ENCODE measurements around the gene BTG2.
"Not testable (repeated sequence)": the region's sequence is repeated elsewhere in the genome, so short reads cannot be mapped to it uniquely, and the experiment has no call there.

Gene BTG2

DNA sequence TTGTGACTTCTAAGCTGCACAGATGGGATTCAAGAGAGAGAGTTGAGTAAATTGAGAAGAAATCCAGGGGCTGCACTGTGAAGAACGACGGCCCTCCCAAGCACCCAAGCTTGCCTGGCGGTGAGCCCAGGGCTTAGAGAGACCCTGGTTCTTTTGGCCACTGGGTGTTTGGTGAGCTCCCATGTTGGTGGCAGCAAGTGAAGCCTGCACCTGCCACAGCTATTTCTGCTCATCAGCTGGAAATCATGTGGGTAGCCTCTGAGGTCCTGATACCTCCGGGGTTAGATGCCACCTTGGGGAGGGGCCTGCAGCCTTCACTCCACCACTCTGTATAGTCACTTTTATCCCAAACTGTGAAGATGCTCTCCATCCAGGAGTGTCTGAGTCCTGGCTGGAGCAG is 6.2 kb upstream of the BTG2 start:
- TF ChIP-seq, protein P1, sequence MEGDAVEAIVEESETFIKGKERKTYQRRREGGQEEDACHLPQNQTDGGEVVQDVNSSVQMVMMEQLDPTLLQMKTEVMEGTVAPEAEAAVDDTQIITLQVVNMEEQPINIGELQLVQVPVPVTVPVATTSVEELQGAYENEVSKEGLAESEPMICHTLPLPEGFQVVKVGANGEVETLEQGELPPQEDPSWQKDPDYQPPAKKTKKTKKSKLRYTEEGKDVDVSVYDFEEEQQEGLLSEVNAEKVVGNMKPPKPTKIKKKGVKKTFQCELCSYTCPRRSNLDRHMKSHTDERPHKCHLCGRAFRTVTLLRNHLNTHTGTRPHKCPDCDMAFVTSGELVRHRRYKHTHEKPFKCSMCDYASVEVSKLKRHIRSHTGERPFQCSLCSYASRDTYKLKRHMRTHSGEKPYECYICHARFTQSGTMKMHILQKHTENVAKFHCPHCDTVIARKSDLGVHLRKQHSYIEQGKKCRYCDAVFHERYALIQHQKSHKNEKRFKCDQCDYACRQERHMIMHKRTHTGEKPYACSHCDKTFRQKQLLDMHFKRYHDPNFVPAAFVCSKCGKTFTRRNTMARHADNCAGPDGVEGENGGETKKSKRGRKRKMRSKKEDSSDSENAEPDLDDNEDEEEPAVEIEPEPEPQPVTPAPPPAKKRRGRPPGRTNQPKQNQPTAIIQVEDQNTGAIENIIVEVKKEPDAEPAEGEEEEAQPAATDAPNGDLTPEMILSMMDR (IDR thresholded peaks at IDR 0.05; ENCODE audit: low read depth, low read length): no peak
- no peak for DNase-seq (ENCODE audit: extremely low read depth, low read depth)

DNA sequence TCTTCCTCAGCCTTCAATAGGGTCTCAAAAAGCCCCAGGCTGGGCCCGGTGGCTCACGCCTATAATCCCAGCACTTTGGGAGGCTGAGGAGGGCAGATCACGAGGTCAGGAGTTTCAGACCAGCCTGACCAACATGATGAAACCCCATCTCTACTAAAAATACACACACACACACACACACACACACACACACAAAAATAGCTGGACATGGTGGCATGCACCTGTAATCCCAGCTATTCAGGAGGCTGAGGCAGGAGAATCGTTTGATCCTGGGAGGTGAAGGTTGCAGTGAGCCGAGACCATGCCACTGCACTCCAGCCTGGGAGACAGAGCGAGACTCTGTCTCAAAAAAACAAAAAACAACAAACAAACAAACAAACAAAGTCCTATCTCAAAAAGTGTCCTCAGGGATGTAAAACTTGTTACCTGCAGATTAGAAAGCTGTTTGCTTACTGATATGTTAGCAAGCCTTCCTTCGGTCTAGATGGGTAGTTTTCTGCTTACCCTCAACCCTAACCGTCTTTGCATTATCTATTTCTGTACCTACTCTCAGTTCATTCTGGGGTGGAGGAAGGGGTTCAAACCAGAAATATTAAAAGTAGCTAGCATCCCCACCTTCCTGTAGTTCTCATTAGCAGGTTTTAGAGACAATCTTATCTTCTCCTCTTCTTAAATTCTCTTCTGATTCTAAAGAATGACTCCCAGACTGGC is 5.4 kb upstream of the BTG2 start:
- DNase-seq (ENCODE audit: extremely low read depth, low read depth): not testable (repeated sequence)

DNA sequence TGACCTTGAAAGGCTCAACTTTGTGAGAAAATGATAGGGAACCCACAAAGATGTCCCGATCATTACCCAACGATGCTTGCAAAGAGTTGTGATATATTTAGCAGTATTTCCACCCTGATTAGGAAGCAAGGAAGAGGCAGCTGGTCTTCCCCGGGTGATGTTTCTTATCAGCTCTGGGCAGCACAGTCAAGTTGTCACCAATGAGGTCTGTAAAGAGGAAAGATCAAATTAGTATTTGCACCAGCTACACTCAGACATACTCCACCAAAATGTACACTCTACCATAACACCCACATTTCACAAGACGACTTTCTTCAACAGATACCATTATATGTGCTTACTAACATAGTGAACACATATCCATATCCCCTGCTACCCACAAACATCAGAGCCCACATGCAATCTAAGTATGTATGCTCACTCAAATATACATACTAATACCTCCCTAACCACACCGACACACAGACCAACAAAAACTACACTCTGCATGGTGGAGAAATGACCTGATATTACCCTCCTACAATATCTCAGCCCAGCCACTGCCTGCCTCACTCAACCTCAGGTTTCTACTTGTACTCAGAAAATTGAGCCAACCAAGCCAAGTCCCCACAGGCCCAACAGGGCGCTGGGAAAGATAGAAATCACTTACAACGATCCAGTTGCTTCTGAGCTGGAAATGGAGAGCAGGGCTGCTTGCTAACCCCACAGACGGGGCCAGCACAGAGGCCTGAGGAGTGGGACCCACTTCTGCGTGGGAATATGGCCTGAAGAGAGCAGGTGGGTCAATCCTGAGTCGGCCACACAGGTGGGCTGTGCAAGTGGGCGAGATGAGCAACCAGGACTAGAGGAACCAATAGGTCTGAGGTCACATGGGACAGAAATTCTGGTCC is 4.6 kb upstream of the BTG2 start:
- TF ChIP-seq, protein P1 (IDR thresholded peaks at IDR 0.05; ENCODE audit: low read depth, low read length): no peak
- no peak for DNase-seq (ENCODE audit: extremely low read depth, low read depth)

DNA sequence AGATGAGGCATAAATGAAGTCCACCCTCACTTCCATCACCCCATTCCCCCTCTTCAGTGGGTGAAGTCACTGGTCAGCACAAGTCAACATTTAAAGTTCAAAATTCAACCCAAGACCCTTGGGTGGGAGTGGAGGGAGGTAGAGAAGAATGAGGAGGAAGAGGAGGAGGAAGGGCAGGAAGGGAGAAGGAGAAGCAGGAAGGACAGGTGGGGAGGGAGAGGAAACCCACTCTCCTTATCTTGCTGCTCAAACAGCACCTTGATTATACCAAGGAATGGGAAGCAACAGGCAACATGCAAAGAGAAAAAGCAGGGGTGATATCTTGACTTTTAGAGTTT is 4.0 kb upstream of the BTG2 start:
- TF ChIP-seq, protein P1 (IDR thresholded peaks at IDR 0.05; ENCODE audit: low read depth, low read length): no peak

DNA sequence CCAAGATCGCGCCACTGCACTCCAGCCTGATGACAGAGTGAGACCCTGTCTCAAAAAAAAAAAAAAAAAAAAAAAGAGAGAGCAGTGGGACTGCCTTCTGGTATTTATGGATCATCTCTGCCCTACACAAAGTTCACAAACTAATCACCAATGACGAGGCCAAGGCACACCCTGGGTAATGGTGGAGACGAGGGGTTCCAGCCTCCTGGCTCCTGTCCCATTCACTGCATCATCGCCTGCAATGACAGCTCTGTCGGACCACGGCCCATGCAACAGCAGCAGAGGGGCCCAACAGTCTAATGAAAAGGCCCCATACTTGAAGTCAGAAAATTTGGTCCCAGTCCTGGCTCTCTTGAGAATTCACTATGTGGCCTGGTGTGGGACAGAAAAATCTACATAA is 2.9 kb upstream of the BTG2 start:
- TF ChIP-seq, protein P1 (IDR thresholded peaks at IDR 0.05; ENCODE audit: low read depth, low read length): no peak
- DNase-seq (ENCODE audit: extremely low read depth, low read depth): no peak

More for the DNA sequence above, 4.0 kb upstream of the BTG2 start:
- DNase-seq (ENCODE audit: extremely low read depth, low read depth): no peak

DNA sequence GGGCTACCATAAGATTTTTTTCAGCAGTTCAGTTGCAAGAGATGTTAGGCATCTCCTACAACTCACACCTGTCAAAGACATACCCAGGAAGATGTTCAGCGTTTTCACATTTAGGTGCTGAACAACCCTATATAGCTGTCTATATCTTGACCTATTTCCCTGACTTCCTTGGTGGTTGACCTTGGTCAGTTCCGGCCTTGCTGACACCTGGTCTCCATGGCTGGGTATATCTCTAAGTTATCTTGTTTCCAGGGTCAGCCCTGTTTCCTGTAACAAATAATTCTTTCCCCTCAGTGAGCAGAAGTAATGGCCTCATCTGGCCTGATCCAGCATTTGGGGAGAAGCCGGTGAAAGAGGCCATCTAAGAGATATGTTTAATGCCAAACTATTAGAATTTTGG is 2.4 kb upstream of the BTG2 start:
- TF ChIP-seq, protein P1 (IDR thresholded peaks at IDR 0.05; ENCODE audit: low read depth, low read length): no peak

DNA sequence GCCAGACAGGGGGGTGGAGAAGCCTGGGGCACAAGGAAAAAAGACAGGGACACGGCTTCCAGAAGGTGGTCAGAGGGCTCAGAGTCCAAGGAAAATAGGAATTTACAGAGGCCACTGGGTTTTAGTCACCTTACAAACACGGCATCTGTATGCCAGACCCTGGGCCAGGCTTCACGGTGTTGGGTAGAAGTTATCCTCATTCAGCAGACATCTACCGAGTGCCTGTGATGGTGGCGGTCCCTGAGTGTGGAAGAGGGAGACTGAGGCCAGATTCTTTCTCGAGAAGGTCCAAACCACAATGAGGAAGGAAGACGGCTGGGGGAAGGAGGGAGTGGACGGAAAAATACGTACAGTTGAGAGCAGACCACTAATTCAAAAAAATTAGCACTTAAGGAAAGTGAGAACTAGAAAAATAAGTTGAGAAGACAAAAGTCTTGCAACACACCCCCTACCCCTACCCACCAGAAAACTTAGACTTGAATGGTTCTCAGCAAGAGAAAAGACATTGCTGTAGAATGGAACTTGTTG is 864 bp upstream of the BTG2 start:
- no peak for DNase-seq (ENCODE audit: extremely low read depth, low read depth)
- TF ChIP-seq, protein P1 (IDR thresholded peaks at IDR 0.05; ENCODE audit: low read depth, low read length): no peak

More for the DNA sequence above, 2.4 kb upstream of the BTG2 start:
- no peak for DNase-seq (ENCODE audit: extremely low read depth, low read depth)
